ENCODE data around the gene LPCAT1.

LPCAT1 gene

GRCh38 chr5:1431021-1431811, 92.5 kb downstream of the LPCAT1 start:
- peaks cover 20% of the 10 kb centered on the region; the same call in 1 of the 2 replicates for H3K27me3 ChIP-seq (ENCODE audit: insufficient read depth, low read depth)
- H3K4me1 ChIP-seq (ENCODE audit: low read depth, poor library complexity, severe bottlenecking) = no peaks in the 10 kb centered on the region
- no peak overlapping the region for H2AFZ ChIP-seq (ENCODE audit: low read depth)
- H3K27ac ChIP-seq = no peak overlapping the region
- H3K4me2 ChIP-seq = no peak overlapping the region
- H3K4me3 ChIP-seq (IDR thresholded peaks at IDR 0.05; ENCODE audit: insufficient read depth, low read depth, low read length) = no peak overlapping the region
- H4K20me1 ChIP-seq (ENCODE audit: insufficient read depth) = no peaks in the 10 kb centered on the region
- no peak overlapping the region for H3K9ac ChIP-seq
- no peak for TF ChIP-seq CTCF (conservative IDR thresholded peaks at IDR 0.05; ENCODE audit: low read depth, low read length)
- H3K36me3 ChIP-seq (ENCODE audit: insufficient read depth) = no peaks in the 10 kb centered on the region
- no peaks in the 10 kb centered on the region for H3K79me2 ChIP-seq (ENCODE audit: insufficient read depth, low read depth)

- no peak overlapping the region for H3K27ac ChIP-seq
- H3K9ac ChIP-seq = no peak overlapping the region
- no peak for TF ChIP-seq CTCF (conservative IDR thresholded peaks at IDR 0.05; ENCODE audit: low read depth, low read length)
- H3K4me1 ChIP-seq (ENCODE audit: low read depth, poor library complexity, severe bottlenecking) = no peaks in the 10 kb centered on the region
- H3K36me3 ChIP-seq (ENCODE audit: insufficient read depth) = no peaks in the 10 kb centered on the region
- H3K27me3 ChIP-seq (ENCODE audit: insufficient read depth, low read depth) = peaks cover 17% of the 10 kb centered on the region; the same call in 1 of the 2 replicates
- no peaks in the 10 kb centered on the region for H4K20me1 ChIP-seq (ENCODE audit: insufficient read depth)
- no peaks in the 10 kb centered on the region for H3K79me2 ChIP-seq (ENCODE audit: insufficient read depth, low read depth)
- no peak overlapping the region for H3K4me3 ChIP-seq (IDR thresholded peaks at IDR 0.05; ENCODE audit: insufficient read depth, low read depth, low read length)
- H2AFZ ChIP-seq (ENCODE audit: low read depth) = no peak overlapping the region
- no peak overlapping the region for H3K4me2 ChIP-seq
Observed at GRCh38 chr5:1430121-1430795, 93.5 kb downstream of the LPCAT1 start.

GRCh38 chr5:1429496-1429895, 94.3 kb downstream of the LPCAT1 start:
- H3K4me3 ChIP-seq (IDR thresholded peaks at IDR 0.05; ENCODE audit: insufficient read depth, low read depth, low read length) = no peak overlapping the region
- H3K27ac ChIP-seq = no peak overlapping the region
- peaks cover 17% of the 10 kb centered on the region; the same call in 1 of the 2 replicates for H3K27me3 ChIP-seq (ENCODE audit: insufficient read depth, low read depth)
- H3K4me1 ChIP-seq (ENCODE audit: low read depth, poor library complexity, severe bottlenecking) = no peaks in the 10 kb centered on the region
- H3K4me2 ChIP-seq = no peak overlapping the region
- H3K79me2 ChIP-seq (ENCODE audit: insufficient read depth, low read depth) = no peaks in the 10 kb centered on the region
- TF ChIP-seq CTCF (conservative IDR thresholded peaks at IDR 0.05; ENCODE audit: low read depth, low read length) = no peak
- no peak overlapping the region for H3K9ac ChIP-seq
- no peaks in the 10 kb centered on the region for H3K36me3 ChIP-seq (ENCODE audit: insufficient read depth)
- H2AFZ ChIP-seq (ENCODE audit: low read depth) = no peak overlapping the region
- H4K20me1 ChIP-seq (ENCODE audit: insufficient read depth) = no peaks in the 10 kb centered on the region

- Histone ChIP-seq H3K27ac (no peak overlapping the region), H3K79me2 (ENCODE audit: insufficient read depth, low read depth) (no peaks in the 10 kb centered on the region), H4K20me1 (ENCODE audit: insufficient read depth) (no peaks in the 10 kb centered on the region), H3K4me1 (ENCODE audit: low read depth, poor library complexity, severe bottlenecking) (no peaks in the 10 kb centered on the region), H3K36me3 (ENCODE audit: insufficient read depth) (no peaks in the 10 kb centered on the region), H3K9ac (no peak overlapping the region), H2AFZ (ENCODE audit: low read depth) (no peak overlapping the region), H3K27me3 (ENCODE audit: insufficient read depth, low read depth) (peaks cover 17% of the 10 kb centered on the region; the same call in 1 of the 2 replicates), H3K4me3 (IDR thresholded peaks at IDR 0.05; ENCODE audit: insufficient read depth, low read depth, low read length) (no peak overlapping the region), H3K4me2 (no peak overlapping the region)
- no peak for TF ChIP-seq CTCF (conservative IDR thresholded peaks at IDR 0.05; ENCODE audit: low read depth, low read length)
Observed at GRCh38 chr5:1429066-1429465, 94.7 kb downstream of the LPCAT1 start.

Measured in KMS-11 (cell line).